Fibroblast of skin of right biceps (primary cell): Measurements from ENCODE around the gene ABL1.

Experiments
- DNase-seq: peaks from one replicate; pipeline ENCODE4 v3.0.0-alpha.2; 2013

The ABL1 gene

DNA sequence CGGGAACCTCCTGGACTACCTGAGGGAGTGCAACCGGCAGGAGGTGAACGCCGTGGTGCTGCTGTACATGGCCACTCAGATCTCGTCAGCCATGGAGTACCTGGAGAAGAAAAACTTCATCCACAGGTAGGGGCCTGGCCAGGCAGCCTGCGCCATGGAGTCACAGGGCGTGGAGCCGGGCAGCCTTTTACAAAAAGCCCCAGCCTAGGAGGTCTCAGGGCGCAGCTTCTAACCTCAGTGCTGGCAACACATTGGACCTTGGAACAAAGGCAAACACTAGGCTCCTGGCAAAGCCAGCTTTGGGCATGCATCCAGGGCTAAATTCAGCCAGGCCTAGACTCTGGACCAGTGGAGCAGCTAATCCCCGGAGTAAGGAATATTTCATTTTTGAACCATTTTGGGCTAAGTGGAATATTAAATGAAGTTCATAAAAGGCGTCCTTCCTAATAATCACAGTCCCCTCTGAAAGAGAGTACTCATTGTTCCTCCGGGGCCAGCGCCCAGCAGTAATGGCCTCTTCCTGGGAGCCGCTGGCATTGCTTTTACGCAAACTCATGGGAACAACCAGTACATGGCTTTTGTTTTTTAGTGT lies 38.0 kb downstream of the ABL1 start:
- DNase-seq = no peak

DNA sequence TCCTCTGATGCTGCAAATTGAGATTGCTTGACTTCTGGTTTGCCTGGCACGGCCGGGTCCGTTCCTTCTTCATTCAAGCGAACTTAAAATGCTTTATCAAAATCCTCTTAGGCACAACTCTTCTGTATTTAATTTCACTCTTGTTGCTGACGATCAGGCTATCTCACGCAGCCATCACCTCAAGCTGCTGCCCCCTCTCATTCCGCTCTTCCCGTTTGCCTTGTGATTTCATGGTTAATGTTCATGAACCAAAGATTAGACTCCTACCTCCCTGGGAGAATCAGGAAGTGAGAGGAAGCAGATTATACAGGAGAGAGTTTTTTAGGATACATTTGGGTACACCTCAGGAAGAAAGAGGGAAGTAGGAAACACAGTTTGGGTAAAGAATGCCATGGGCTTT lies 38.9 kb downstream of the ABL1 start:
- DNase-seq = no peak

DNA sequence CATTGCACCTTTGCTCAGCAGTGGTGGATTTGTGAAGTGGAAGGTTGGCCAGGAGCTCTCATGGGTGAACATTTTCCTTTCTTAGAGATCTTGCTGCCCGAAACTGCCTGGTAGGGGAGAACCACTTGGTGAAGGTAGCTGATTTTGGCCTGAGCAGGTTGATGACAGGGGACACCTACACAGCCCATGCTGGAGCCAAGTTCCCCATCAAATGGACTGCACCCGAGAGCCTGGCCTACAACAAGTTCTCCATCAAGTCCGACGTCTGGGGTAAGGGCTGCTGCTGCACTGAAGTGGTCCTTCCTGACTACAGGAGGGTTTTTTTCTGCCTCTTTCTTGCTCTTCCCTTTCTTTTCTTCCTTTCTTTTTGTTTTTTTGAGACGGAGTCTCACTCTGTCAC lies 39.7 kb downstream of the ABL1 start:
- DNase-seq = no peak

DNA sequence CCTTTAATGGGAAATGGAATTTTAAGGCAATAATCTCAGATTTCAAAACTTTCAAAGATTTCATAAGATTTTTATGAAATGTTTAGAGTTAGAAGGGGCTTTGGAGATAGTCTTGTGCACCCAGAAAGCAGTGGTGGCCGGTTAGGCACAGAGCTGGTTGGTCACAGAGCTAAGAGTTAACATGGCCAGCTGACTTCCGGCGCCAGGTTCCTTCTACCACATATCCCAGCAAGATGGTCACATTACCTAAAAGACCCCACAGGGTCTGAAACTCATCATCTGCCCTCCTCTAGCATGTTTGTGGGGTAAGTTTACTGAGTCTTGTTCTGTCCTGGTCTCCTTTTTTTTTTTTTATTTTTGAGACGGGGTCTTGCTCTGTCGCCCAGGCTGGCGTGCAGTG lies 42.2 kb downstream of the ABL1 start:
- DNase-seq = no peak

DNA sequence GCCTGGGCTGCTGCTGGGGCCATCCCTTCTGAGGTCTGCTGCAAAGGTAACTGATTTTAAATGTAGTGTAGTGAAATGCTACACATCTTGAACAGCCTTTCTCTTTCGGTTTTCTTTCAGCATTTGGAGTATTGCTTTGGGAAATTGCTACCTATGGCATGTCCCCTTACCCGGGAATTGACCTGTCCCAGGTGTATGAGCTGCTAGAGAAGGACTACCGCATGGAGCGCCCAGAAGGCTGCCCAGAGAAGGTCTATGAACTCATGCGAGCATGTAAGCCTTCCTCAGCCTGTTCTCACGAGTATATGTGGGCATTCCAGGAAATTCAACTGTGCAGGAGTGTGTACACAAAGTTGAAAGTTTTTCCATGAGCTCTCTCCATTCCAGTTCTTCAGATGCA lies 43.2 kb downstream of the ABL1 start:
- DNase-seq = no peak

DNA sequence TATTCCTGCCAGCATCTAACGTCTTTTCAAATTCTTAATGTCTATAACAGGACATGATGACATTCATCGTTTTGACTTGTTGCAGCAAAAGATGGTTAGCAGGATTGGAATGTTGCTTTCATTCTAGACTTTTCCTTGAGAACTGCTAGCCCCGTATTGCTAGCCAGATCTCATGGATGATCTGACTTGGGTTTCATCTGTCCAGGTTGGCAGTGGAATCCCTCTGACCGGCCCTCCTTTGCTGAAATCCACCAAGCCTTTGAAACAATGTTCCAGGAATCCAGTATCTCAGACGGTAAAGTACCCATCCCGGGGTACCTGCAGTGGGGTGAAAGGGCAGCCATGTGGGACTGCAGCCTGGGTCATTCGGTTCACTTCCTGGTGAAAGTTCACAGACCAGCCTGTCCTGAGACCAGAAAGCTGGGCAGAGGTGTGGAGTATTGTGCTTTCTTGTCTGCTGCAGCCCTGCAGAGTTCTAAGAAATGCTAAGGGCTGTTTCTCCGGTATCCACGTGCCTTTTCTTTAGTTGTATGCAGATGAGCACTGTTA lies 44.9 kb downstream of the ABL1 start:
- no peak for DNase-seq

DNA sequence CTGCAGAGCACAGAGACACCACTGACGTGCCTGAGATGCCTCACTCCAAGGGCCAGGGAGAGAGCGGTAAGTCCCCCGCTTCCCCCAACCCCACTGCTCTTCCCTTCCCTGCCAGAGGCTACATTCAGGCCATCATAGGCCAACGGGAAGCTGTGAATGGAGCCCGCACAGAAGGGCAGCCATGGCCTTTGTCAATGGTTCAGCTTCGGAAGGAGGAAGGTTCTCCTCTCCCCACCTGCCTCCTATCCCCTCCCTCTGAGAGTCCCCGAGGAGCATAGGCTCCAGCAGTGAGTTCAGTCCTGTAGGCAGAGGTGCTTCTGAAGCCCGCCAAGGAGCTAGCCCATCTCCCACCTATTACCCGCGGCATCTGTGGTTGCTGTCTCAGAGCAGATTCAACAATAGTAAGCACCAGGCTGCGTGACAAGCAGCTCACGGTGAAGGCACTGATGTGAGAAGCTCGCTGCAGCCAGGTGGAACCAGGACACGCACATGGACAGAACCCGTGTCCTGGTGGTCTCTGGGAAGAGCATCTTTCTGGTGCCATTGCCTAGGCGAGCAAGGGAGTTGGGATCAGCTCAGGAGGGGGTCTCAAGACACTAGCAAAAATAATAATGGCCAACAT lies 45.7 kb downstream of the ABL1 start:
- no peak for DNase-seq

DNA sequence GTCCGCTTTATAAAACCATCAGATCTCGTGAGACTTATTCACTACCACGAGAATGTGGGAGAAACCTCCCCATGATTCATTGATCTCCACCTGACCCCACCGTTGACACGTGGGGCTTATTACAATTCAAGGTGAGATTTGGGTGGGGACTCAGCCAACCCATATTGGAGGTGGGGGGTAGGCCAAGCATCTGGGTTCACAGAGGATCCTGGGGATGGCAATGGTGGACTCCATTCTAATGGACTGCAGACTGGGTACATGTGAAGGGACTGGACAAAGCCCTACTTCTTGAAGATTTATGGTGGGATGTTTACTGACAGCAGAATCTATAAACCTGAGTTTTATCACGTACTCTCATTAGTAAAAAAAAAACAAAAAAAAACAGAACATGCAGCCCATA lies 46.5 kb downstream of the ABL1 start:
- no peak for DNase-seq

DNA sequence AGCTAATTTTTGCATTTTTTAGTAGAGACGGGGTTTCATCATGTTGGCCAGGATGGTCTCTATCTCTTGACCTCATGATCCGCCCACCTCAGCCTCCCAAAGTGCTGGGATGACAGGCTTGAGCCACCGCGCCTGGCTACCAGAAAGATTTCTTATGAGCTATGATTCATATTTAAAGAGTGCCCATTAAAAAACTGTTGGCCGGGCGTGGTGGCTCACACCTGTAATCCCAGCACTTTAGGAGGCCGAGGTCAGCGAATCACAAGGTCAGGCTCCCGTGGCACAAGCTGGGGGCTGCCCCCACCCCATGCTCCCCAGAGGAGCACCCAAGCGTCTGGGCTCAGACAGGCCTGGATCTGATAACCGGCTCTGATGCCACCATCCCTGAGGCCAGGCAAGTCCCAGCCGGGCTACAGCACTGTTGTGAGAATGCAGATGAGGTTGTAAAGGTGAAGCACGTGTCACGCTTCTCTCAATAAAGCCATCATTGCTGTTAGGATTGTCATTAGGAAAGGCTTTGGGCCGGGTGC lies 47.7 kb downstream of the ABL1 start:
- no peak for DNase-seq

DNA sequence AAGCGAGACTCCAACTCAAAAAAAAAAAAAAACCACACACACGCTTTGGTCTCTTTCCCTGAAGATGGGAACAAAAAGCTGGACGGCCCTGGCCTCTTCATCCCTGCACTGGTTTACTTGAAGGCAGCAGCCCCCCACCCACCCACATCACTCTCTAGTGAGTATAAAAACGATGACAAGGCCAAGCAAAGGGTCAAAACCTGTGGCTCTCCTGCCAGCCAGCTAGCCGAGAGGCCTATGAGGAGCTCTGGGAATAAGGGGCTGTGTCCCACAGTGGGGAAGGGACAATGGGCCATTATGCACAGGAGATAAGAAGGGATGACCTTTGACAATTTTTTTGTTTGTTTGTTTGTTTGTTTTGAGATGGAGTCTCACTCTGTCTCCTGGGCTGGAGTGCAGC lies 48.4 kb downstream of the ABL1 start:
- DNase-seq = no peak

DNA sequence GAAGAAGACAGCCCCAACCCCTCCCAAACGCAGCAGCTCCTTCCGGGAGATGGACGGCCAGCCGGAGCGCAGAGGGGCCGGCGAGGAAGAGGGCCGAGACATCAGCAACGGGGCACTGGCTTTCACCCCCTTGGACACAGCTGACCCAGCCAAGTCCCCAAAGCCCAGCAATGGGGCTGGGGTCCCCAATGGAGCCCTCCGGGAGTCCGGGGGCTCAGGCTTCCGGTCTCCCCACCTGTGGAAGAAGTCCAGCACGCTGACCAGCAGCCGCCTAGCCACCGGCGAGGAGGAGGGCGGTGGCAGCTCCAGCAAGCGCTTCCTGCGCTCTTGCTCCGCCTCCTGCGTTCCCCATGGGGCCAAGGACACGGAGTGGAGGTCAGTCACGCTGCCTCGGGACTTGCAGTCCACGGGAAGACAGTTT lies 49.1 kb downstream of the ABL1 start:
- DNase-seq = no peak

DNA sequence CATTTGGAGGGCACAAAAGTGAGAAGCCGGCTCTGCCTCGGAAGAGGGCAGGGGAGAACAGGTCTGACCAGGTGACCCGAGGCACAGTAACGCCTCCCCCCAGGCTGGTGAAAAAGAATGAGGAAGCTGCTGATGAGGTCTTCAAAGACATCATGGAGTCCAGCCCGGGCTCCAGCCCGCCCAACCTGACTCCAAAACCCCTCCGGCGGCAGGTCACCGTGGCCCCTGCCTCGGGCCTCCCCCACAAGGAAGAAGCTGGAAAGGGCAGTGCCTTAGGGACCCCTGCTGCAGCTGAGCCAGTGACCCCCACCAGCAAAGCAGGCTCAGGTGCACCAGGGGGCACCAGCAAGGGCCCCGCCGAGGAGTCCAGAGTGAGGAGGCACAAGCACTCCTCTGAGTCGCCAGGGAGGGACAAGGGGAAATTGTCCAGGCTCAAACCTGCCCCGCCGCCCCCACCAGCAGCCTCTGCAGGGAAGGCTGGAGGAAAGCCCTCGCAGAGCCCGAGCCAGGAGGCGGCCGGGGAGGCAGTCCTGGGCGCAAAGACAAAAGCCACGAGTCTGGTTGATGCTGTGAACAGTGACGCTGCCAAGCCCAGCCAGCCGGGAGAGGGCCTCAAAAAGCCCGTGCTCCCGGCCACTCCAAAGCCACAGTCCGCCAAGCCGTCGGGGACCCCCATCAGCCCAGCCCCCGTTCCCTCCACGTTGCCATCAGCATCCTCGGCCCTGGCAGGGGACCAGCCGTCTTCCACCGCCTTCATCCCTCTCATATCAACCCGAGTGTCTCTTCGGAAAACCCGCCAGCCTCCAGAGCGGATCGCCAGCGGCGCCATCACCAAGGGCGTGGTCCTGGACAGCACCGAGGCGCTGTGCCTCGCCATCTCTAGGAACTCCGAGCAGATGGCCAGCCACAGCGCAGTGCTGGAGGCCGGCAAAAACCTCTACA lies 49.8 kb downstream of the ABL1 start:
- DNase-seq = no peak

DNA sequence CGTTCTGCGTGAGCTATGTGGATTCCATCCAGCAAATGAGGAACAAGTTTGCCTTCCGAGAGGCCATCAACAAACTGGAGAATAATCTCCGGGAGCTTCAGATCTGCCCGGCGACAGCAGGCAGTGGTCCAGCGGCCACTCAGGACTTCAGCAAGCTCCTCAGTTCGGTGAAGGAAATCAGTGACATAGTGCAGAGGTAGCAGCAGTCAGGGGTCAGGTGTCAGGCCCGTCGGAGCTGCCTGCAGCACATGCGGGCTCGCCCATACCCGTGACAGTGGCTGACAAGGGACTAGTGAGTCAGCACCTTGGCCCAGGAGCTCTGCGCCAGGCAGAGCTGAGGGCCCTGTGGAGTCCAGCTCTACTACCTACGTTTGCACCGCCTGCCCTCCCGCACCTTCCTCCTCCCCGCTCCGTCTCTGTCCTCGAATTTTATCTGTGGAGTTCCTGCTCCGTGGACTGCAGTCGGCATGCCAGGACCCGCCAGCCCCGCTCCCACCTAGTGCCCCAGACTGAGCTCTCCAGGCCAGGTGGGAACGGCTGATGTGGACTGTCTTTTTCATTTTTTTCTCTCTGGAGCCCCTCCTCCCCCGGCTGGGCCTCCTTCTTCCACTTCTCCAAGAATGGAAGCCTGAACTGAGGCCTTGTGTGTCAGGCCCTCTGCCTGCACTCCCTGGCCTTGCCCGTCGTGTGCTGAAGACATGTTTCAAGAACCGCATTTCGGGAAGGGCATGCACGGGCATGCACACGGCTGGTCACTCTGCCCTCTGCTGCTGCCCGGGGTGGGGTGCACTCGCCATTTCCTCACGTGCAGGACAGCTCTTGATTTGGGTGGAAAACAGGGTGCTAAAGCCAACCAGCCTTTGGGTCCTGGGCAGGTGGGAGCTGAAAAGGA lies 50.7 kb downstream of the ABL1 start:
- no peak for DNase-seq

DNA sequence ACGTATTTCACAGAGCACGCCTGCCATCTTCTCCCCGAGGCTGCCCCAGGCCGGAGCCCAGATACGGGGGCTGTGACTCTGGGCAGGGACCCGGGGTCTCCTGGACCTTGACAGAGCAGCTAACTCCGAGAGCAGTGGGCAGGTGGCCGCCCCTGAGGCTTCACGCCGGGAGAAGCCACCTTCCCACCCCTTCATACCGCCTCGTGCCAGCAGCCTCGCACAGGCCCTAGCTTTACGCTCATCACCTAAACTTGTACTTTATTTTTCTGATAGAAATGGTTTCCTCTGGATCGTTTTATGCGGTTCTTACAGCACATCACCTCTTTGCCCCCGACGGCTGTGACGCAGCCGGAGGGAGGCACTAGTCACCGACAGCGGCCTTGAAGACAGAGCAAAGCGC lies 51.9 kb downstream of the ABL1 start:
- DNase-seq = no peak

DNA sequence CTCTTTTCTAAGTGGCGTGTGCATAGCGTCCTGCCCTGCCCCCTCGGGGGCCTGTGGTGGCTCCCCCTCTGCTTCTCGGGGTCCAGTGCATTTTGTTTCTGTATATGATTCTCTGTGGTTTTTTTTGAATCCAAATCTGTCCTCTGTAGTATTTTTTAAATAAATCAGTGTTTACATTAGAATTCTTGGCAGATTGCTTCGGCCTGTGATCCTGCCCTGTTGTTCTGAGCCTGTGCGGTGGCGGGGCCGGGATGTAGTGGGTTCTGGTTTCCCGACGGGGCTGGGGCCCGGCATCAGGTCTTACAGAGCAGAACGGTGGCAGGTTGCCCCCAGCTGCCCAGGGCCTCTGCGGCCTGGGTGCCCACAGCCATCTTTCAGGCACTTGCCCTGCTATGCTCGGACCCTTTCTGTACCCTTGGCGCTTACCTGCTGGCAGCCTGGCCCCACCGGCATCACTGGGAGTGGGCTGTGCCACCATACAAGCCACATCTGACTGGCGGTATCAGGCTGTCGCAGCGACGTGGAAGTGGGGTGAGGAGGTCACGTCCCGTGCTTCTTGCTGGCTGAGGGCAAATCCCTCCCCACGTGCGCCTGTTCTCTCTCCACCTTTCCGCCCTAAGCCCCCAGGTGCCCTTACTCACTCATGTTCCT lies 52.6 kb downstream of the ABL1 start:
- no peak for DNase-seq

DNA sequence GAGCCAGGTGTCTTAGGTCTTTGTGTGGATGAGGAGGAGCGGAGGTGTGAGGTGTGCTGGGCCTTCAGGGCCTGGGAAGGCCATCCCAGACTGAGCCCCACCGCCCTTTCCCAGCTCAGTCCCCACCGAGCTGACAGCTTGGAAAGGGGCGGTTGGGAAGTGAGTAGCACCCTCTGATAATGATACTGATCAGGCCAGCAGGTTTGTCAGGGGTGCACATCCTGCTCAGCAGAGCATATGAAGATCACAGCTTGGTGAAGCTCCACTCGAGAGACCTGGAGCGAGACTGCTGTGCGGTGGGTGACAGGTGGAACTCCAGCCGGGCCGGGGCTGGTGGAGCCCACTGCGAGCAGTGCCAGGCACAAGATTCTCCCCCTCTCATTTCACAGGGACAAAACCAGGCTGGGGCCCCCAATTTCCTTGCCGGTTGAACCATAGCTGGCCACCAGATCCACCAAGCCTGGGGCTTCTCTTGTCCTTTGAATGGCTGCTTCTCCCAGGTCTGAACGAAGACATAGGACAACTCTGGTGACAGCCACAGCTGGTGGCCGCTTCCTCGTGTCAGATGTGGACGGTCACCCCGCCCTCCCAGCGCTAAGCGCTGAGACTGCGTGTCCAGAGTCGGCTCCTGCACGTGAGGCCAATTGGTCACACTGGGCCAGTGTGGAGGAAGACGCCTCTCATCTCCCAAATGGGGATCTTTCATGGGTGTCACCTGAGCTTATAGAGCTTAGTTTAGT lies 53.3 kb downstream of the ABL1 start:
- no peak for DNase-seq

DNA sequence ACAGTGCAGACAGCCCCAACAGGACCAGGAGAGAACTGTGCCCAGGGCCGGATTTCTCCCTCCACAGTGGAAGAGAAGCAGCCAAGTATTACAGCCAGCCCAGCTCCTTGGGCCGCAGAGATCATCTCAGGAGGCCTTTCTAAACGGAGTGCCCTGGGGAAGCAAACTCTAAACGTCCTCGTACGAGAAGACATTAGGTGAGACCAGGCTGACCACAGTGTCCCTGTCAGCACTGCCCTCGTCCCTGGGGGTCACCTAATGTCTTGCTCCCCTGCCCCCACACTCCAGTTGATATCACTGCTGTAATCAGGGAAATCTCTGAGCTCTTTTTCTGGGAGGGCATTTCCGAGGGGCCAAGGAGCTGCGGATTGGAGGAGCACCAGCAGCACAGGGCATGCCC lies 55.1 kb downstream of the ABL1 start:
- no peak for DNase-seq

DNA sequence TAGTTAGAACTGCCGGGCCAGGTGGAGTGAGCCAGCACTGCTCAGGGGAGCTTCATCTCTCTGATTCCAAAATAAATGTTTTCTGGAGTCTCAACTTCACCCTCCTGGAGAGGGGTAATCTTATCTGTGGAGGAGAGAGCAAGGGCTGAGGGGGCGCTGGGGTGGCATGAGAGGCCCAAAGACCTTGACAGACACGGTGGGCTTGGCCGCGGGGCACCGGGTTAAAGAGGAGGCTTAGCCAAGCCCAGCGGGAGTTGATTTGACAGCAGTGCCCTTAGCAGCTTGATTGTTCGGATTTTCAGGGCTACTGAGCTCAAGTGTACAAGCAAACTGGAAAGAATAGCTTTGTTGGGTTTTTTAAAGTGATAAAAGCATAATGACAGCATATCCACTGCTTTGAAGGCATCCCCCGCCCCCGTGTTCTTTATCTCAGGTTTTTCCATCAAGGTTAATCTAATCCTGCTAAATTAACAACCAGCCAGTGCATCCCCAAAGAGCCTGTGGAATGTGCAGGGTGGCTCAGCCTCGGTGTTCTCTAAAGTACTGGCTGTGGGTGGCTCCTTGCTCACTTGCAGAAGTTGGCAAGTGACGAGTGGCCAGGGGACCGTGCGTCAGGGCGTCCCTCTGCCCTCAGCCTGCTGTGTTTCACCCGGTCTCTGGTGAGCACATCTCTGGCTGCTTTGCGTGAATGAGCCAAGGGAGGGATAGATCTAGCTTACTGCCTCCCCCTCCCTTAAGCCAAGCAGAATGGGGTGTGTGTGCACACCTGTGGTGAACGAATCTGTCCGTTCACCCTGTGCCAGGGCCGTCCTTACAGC lies 56.0 kb downstream of the ABL1 start:
- no peak for DNase-seq

DNA sequence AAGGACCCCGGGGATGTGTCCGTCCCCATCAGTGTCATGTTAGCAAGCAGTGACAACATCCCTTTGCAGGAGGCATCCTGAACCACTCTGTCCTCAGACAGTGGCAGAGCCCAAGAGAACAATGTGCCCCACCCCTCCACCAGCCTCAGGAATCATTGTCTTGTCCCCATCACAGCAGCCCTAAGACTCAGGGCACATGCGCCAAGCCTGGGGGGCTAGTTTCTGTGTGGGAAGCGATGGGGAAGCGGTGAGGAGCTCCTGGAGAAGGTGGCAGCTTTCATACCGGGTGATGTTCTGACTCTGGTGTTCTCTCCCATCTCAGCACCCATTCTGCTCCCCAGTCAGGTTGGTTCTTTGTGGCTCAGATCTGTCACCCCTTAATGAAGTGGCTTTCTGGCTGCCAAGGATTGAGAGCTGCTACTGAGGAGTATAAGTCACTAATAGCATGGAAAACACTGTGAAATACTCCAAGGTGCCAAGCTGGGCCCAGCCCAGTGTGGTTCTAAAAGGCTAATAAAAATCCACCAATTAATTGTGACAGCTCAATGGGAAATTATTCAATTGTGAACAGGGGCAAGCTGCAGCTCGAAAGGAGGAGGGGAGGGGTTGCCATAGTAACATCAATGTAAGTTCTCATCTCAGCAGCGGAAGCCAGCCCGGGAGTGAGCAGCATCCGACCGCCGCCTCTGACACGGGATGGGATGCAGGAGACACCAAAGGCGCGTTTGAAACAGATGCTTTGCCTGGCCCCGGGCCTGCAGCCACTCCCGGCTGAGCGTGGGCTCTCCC lies 56.8 kb downstream of the ABL1 start:
- DNase-seq = no peak
